Gastrocnemius medialis (tissue), 4 donors: ENCODE data around the gene SMAD6. TPM values are rescaled to one million over a fixed set of nuclear protein-coding genes. Genes with fewer than 3 reads are reported as not detected.
A peak's percentile ranks its signal among the peaks of the same experiment; 100 is the strongest.

ENCODE experiments used
- ATAC-seq, 2 donors: fragments of 150-250 bp; one replicate each; pipeline ENCODE4 v1.9.1; 2016
- DNase-seq, 2 donors: peaks; one replicate each; pipeline ENCODE4 v3.0.0-alpha.2; 2019
- H3K27ac ChIP-seq, 4 donors: fragments of 200-600 bp; sonication (generic); 1 replicate in 1 of 4; 2 replicates in 3 of 4; pipeline ENCODE4 v1.5.1; 2016 to 2018; ENCODE audit warnings: mild to moderate bottlenecking in 2 of 4, moderate library complexity in 1 of 4
- H3K27me3 ChIP-seq, 3 donors: fragments of 200-600 bp; sonication (generic) in 2 of 3; 1 replicate in 1 of 3; 2 replicates in 2 of 3; pipeline versions ENCODE4 v1.5.1 to v1.6.0; 2016 to 2019; ENCODE audit warnings: mild to moderate bottlenecking in 1 of 3, moderate library complexity in 1 of 3
- H3K36me3 ChIP-seq, 2 donors: fragments of 200-600 bp; sonication (generic) in 1 of 2; one replicate each; pipeline ENCODE4 v1.5.1; 2017 to 2018
- H3K4me1 ChIP-seq, 2 donors: fragments of 200-600 bp; sonication (generic) in 1 of 2; one replicate each; pipeline ENCODE4 v1.5.1; 2016 to 2017; ENCODE audit warnings: mild to moderate bottlenecking in 2 of 2
- H3K4me3 ChIP-seq, 4 donors: fragments of 200-600 bp; sonication (generic) in 3 of 4; 1 replicate in 1 of 4; 2 replicates in 3 of 4; pipeline ENCODE4 v1.5.1; 2016 to 2019; ENCODE audit warnings: mild to moderate bottlenecking in 2 of 4
- H3K9me3 ChIP-seq, 3 donors: fragments of 200-600 bp; sonication (generic) in 2 of 3; 1 replicate in 1 of 3; 2 replicates in 2 of 3; pipeline ENCODE4 v1.5.1; 2016 to 2019
- POLR2A ChIP-seq, 2 donors: fragments of 450-650 bp; IDR thresholded peaks; one replicate each; pipeline ENCODE4 v1.6.1; 2017; ENCODE audit warnings: antibody characterized with exemption in 2 of 2, mild to moderate bottlenecking in 2 of 2, moderate library complexity in 2 of 2
- in situ Hi-C, 4 donors: fragments of 200-750 bp; cut with MboI; loops; one replicate each; pipeline versions ENCODE4 v1.15.0 to v1.8.0; 2017; ENCODE audit warnings: low sequenced_read_pairs in 4 of 4
- intact Hi-C: fragments of 100-400 bp; cut with DNase I; formaldehyde crosslinking; loops from one replicate; pipeline ENCODE4 v1.15.1; 2023; ENCODE audit warnings: low total_unique reads
- total RNA-seq, 4 donors: library from RNA; depleted of rRNA; stranded (reverse); fragments of >200 nt; gene quantifications; one replicate each; pipeline versions ENCODE4 v1.1.0 to v1.2.3, GENCODE V29; 2016
- TF ChIP-seq, protein P1 (sequence below), 5 experiments: fragments of 450-650 bp in 3 of 5; fragments of 200-600 bp in 2 of 5; sonication (generic) in 2 of 5; IDR thresholded peaks in 4 of 5; conservative IDR thresholded peaks in 1 of 5; 1 replicate in 4 of 5; 2 replicates in 1 of 5; pipeline ENCODE4 v1.5.1; 2016 to 2019; ENCODE audit warnings: antibody characterized with exemption in 5 of 5, mild to moderate bottlenecking in 3 of 5, moderate library complexity in 3 of 5

The SMAD6 gene
- total RNA-seq, 4 donors from 2014 or later: 2.2 to 3.7 (median 2.4) TPM

DNA sequence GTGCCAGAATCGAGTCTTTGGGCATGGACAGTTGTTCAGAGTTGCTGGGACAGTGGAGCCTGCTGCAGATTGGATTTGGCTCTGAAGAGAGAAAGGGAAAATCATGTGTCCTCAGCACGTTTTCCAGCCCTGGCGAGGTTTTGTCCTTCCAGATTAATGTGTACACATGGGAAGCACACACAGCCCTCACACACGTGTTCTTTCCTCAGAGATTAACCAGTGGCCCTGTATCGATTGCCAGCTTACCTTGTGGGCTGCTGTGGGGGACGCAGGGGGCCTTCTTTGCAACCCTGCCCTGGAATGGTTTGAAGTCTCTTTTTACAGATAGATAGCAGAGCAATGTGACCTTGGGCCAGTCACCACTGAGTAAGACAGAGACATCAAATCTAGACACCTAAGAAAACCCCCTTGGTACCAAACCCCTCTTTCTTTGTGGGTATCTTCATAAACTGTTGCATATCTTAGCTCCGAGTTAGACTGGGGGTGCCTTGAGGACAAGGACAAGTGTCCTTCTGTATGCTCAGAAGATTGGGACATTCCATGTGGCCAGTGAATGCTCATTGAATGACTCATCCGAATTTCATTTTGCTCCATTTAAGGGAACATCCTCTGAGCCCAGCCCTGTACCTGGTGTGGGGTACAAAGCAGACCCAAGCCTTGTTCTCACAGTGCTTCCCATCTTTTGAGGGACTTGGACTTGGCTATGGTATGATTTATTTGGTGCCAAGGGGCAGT, 48.0 kb downstream of the SMAD6 start:
- no peak for DNase-seq
- in situ Hi-C loops: no loop called here

DNA sequence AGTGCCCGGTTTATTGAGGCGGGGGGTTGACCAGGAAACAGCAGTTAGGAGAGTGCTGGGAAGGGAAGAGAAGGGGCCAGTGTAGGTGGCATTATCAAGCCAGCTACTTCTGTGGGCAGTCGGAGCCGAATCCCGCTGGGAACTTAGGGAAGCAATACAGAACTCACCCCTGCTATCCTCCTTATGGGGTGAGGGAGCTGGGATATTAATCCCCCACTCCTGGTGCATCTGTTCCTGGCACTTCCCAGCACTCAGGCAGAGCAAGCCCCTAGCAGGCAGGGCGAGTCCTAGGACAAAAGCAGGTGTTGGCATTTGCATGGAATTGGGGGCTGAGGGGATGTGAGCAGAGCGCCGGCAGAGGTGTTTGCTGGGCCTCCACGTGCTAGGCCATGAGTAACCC, 48.6 kb downstream of the SMAD6 start:
- H3K27me3 ChIP-seq: no peaks in the 10 kb centered on the region
- no peak overlapping the region for H3K27ac ChIP-seq
- DNase-seq (no peak), ATAC-seq (no peak)
- no peaks in the 10 kb centered on the region for H3K9me3 ChIP-seq
- no peak overlapping the region for H3K4me3 ChIP-seq
- no peak for TF ChIP-seq POLR2A (IDR thresholded peaks at IDR 0.05)
- TF ChIP-seq, protein P1, sequence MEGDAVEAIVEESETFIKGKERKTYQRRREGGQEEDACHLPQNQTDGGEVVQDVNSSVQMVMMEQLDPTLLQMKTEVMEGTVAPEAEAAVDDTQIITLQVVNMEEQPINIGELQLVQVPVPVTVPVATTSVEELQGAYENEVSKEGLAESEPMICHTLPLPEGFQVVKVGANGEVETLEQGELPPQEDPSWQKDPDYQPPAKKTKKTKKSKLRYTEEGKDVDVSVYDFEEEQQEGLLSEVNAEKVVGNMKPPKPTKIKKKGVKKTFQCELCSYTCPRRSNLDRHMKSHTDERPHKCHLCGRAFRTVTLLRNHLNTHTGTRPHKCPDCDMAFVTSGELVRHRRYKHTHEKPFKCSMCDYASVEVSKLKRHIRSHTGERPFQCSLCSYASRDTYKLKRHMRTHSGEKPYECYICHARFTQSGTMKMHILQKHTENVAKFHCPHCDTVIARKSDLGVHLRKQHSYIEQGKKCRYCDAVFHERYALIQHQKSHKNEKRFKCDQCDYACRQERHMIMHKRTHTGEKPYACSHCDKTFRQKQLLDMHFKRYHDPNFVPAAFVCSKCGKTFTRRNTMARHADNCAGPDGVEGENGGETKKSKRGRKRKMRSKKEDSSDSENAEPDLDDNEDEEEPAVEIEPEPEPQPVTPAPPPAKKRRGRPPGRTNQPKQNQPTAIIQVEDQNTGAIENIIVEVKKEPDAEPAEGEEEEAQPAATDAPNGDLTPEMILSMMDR (IDR thresholded peaks at IDR 0.05 in 4 of 5, conservative IDR thresholded peaks at IDR 0.05 in 1 of 5): no peak
- peaks cover 8 to 11% of the 10 kb centered on the region in 2 donors for H3K4me1 ChIP-seq
- in situ Hi-C loops (no loop called here), intact Hi-C loops (no loop called here)
- no peaks in the 10 kb centered on the region for H3K36me3 ChIP-seq

More for the DNA sequence above, 48.0 kb downstream of the SMAD6 start:
- intact Hi-C loops: no loop called here
- Histone ChIP-seq H3K4me1 (peaks cover 8 to 11% of the 10 kb centered on the region in 2 donors), H3K4me3 (no peak overlapping the region), H3K27ac (no peak overlapping the region), H3K27me3 (no peaks in the 10 kb centered on the region), H3K9me3 (no peaks in the 10 kb centered on the region), H3K36me3 (no peaks in the 10 kb centered on the region)
- TF ChIP-seq, protein P1 (IDR thresholded peaks at IDR 0.05 in 4 of 5, conservative IDR thresholded peaks at IDR 0.05 in 1 of 5): no peak
- TF ChIP-seq POLR2A (IDR thresholded peaks at IDR 0.05): no peak
- no peak for ATAC-seq

DNA sequence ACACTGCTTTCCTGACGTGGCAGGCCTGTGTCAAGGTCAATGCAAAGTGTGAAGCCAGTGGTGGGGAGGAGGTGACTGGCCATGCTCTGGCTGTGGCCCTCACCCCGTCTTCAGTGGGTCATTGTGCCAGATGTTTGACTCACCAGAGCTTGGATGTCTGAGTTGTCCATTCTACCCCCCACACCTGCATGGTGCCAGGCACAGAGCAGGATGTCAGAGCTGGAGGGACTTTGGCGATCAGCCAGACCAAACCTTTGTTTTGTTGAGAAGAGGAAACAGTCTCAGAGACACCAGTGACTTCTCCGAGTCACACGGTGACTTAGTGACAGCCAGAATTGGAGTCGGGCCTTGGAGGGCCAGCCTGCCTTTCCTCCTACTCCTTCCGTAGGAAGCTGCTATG, 49.5 kb downstream of the SMAD6 start:
- Histone ChIP-seq H3K4me1 (peaks cover 8 to 11% of the 10 kb centered on the region in 2 donors), H3K9me3 (no peaks in the 10 kb centered on the region), H3K4me3 (no peak overlapping the region), H3K27me3 (no peaks in the 10 kb centered on the region), H3K36me3 (no peaks in the 10 kb centered on the region), H3K27ac (peak overlapping the region in 2 of 4 donors; percentile 0 to 29)
- intact Hi-C loops (no loop called here), in situ Hi-C loops (no loop called here)
- TF ChIP-seq POLR2A (IDR thresholded peaks at IDR 0.05): no peak
- TF ChIP-seq, protein P1 (IDR thresholded peaks at IDR 0.05 in 4 of 5, conservative IDR thresholded peaks at IDR 0.05 in 1 of 5): no peak
- no peak for DNase-seq
- no peak for ATAC-seq

DNA sequence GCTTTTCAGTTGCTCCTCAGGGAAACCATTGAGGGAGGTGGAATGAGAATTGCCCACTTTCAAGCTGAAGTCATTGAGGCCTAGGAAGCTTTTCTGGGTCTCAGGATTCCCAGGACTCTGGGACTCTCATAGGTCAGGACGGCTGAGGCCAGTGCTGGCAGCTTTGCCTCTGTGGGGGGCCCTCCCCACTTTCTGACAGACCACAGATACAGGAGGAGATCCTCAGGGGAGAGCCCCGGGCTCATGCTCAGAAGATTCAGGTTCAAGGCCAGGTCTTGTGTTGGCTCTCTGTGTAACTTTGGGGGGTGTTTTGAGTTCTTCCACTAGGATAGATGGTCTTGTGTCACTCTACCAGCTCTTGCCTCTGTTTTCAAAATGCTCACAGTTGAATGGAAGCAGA, 50.0 kb downstream of the SMAD6 start:
- intact Hi-C loops: no loop called here

More for the DNA sequence above, 50.0 kb downstream of the SMAD6 start:
- DNase-seq: no peak
- Histone ChIP-seq H3K4me3 (no peak overlapping the region), H3K27me3 (no peaks in the 10 kb centered on the region), H3K4me1 (peaks cover 8 to 10% of the 10 kb centered on the region in 2 donors), H3K27ac (peak overlapping the region in 3 of 4 donors; percentile 0 to 29 (median 25)), H3K36me3 (no peaks in the 10 kb centered on the region), H3K9me3 (no peaks in the 10 kb centered on the region)
- no peak for ATAC-seq
- in situ Hi-C loops: no loop called here
- TF ChIP-seq, protein P1 (IDR thresholded peaks at IDR 0.05 in 4 of 5, conservative IDR thresholded peaks at IDR 0.05 in 1 of 5): no peak
- no peak for TF ChIP-seq POLR2A (IDR thresholded peaks at IDR 0.05)
